Measurements from ENCODE around the gene SLC9A9.

Gene SLC9A9

GRCh38 chr3:143427631-143428030 is 420.6 kb downstream of the SLC9A9 start:
- no peak for TF ChIP-seq GABPA (IDR thresholded peaks at IDR 0.05; ENCODE audit: low read depth)
- TF ChIP-seq SPI1 (IDR thresholded peaks at IDR 0.05; ENCODE audit: borderline replicate concordance, low read depth): no peak
- no peak for TF ChIP-seq REST (IDR thresholded peaks at IDR 0.05; ENCODE audit: insufficient replicate concordance, low read depth)
- Histone ChIP-seq H3K4me3 (replicated peaks; ENCODE audit: insufficient read depth, low read length) (no peak overlapping the region), H3K27me3 (ENCODE audit: insufficient read depth, poor library complexity, severe bottlenecking) (no peaks in the 10 kb centered on the region), H3K27ac (replicated peaks) (no peak overlapping the region)
- DNase-seq (ENCODE audit: low read depth in 1 of 2, low spot score in 1 of 2): no peak

GRCh38 chr3:143424874-143425273 is 423.4 kb downstream of the SLC9A9 start:
- DNase-seq (ENCODE audit: low read depth in 1 of 2, low spot score in 1 of 2): no peak
- TF ChIP-seq CTCF (IDR thresholded peaks at IDR 0.05; ENCODE audit: insufficient read depth, low read length) (no peak), REST (IDR thresholded peaks at IDR 0.05; ENCODE audit: insufficient replicate concordance, low read depth) (no peak), POLR2AphosphoS5 (IDR thresholded peaks at IDR 0.05; ENCODE audit: low read depth) (no peak), SPI1 (IDR thresholded peaks at IDR 0.05; ENCODE audit: borderline replicate concordance, low read depth) (no peak), GABPA (IDR thresholded peaks at IDR 0.05; ENCODE audit: low read depth) (no peak)
- no peak overlapping the region for H3K4me3 ChIP-seq (replicated peaks; ENCODE audit: insufficient read depth, low read length)
- H3K27ac ChIP-seq (replicated peaks): no peak overlapping the region
- peaks cover 3% of the 10 kb centered on the region for H3K27me3 ChIP-seq (ENCODE audit: insufficient read depth, poor library complexity, severe bottlenecking)

GRCh38 chr3:143421556-143421955 is 426.7 kb downstream of the SLC9A9 start:
- no peak overlapping the region for H3K27ac ChIP-seq (replicated peaks)
- H3K27me3 ChIP-seq (ENCODE audit: insufficient read depth, poor library complexity, severe bottlenecking): peaks cover 3% of the 10 kb centered on the region
- no peak overlapping the region for H3K4me3 ChIP-seq (replicated peaks; ENCODE audit: insufficient read depth, low read length)
- TF ChIP-seq GABPA (IDR thresholded peaks at IDR 0.05; ENCODE audit: low read depth) (no peak), CTCF (IDR thresholded peaks at IDR 0.05; ENCODE audit: insufficient read depth, low read length) (no peak), POLR2AphosphoS5 (IDR thresholded peaks at IDR 0.05; ENCODE audit: low read depth) (no peak), SPI1 (IDR thresholded peaks at IDR 0.05; ENCODE audit: borderline replicate concordance, low read depth) (no peak), REST (IDR thresholded peaks at IDR 0.05; ENCODE audit: insufficient replicate concordance, low read depth) (no peak)
- DNase-seq (ENCODE audit: low read depth in 1 of 2, low spot score in 1 of 2): no peak

All from HL-60 (cell line).